ENCODE results near the gene CRELD2. TPM values are rescaled to one million over a fixed set of nuclear protein-coding genes. Genes with fewer than 3 reads are reported as not detected.

The CRELD2 gene
- total and polyA plus RNA-seq, 3 donors from 2014 or later: 57.9 to 64.2 (median 58.3) TPM

GRCh38 chr22:49892226-49892899, 26.1 kb upstream of the CRELD2 start:
- Histone ChIP-seq H3K36me3 (ENCODE audit: low read depth, missing control alignments) (no peaks in the 10 kb centered on the region), H3K9me3 (no peaks in the 10 kb centered on the region), H3K27me3 (no peaks in the 10 kb centered on the region), H3K4me1 (no peaks in the 10 kb centered on the region), H3K27ac (no peak overlapping the region), H3K4me3 (no peak overlapping the region)
- no peak for DNase-seq
- 93 to 95% methylated on average over 4 of the region's 4 CpGs for WGBS, 2 donors
- TF ChIP-seq, protein P1, sequence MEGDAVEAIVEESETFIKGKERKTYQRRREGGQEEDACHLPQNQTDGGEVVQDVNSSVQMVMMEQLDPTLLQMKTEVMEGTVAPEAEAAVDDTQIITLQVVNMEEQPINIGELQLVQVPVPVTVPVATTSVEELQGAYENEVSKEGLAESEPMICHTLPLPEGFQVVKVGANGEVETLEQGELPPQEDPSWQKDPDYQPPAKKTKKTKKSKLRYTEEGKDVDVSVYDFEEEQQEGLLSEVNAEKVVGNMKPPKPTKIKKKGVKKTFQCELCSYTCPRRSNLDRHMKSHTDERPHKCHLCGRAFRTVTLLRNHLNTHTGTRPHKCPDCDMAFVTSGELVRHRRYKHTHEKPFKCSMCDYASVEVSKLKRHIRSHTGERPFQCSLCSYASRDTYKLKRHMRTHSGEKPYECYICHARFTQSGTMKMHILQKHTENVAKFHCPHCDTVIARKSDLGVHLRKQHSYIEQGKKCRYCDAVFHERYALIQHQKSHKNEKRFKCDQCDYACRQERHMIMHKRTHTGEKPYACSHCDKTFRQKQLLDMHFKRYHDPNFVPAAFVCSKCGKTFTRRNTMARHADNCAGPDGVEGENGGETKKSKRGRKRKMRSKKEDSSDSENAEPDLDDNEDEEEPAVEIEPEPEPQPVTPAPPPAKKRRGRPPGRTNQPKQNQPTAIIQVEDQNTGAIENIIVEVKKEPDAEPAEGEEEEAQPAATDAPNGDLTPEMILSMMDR (IDR thresholded peaks at IDR 0.05): no peak
- no peak for TF ChIP-seq POLR2A (IDR thresholded peaks at IDR 0.05)
- intact Hi-C loops (cut with DNase I; ENCODE audit: low total_unique reads): no loop called here

DNA sequence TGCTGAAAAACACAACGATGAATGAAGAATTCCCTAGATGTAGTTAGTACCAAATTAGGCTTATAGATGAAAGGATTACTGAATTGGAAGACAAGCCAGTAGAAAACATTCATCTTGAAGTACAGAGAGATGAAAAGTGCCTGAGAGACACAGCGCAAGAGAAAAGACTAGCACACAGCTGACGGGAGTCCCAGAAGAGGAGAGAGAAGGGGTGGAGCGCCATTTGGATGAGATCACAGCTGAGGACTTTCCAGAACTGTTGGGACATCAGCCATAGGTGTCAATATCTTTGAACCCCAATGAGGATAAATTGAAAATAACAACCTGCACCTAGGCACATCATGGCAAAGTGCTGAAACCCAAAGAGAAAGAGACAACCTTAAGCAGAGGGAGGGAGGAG, 25.4 kb upstream of the CRELD2 start:
- Histone ChIP-seq H3K27me3 (no peaks in the 10 kb centered on the region), H3K4me3 (no peak overlapping the region), H3K27ac (no peak overlapping the region), H3K9me3 (no peaks in the 10 kb centered on the region), H3K4me1 (no peaks in the 10 kb centered on the region), H3K36me3 (ENCODE audit: low read depth, missing control alignments) (no peaks in the 10 kb centered on the region)
- no peak for TF ChIP-seq POLR2A (IDR thresholded peaks at IDR 0.05)
- TF ChIP-seq, protein P1 (IDR thresholded peaks at IDR 0.05): no peak
- 82 to 96% methylated on average over 4 of the region's 4 CpGs for WGBS, 2 donors
- DNase-seq: no peak
- intact Hi-C loops (cut with DNase I; ENCODE audit: low total_unique reads): no loop called here

DNA sequence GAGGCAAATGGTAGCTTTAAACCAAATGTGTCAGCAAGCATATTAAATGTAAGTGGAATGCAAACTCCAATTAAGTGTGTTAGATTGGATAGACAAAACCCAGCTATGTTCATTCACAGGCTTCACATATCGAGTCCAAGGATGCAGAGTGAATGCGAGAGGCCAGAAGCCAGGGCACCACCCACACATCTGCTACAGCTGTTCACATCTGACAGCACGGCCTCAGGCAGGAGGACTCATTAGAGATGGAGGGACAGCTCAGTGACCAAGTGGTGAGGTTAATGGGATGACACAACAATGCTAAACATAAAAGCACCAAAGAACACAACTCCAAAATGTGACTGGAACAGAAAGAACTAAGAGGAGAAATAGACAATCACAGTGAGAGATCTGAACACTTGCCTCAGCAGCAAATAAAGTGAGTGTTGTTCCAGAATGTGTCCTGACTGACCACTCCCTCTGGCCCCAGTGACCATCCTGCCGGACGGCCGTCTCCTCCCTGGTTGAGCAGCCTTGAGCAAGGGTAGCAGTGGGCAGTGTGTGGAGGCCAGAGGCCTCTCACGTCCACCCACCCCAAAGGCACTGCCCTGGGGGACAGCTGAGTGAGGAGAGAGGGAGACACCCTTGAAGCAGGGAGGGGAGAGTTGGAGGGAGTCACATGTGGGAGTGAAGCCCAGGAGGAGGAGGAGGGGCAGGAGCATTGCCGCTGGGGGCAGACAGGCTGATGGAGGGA, 23.9 kb upstream of the CRELD2 start:
- 81 to 85% methylated on average over 8 of the region's 8 CpGs for WGBS, 2 donors
- no peaks in the 10 kb centered on the region for H3K27me3 ChIP-seq

DNA sequence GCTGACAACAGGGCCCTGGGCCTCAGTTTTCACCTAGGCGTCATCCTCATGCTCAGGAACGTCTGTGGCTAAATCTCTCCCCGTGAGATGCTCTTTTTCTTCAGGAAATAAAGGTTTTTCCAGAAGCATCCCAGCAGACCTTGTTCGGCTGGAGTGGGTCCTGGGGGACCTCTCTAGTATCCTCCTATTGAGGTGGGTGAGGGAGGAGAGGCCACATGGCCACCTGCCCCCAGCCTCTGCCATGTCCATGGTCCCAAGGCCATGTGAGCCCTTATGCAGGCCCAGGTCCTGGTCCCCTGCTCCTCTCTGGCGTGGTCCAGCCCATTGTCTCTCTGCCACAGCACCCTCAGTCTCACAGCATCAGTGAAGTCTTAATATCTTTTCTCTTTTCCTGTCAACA, 22.2 kb upstream of the CRELD2 start:
- 94 to 95% methylated on average over 5 of the region's 5 CpGs for WGBS, 2 donors
- H3K36me3 ChIP-seq (ENCODE audit: low read depth, missing control alignments): no peaks in the 10 kb centered on the region

More for the DNA sequence above, 23.9 kb upstream of the CRELD2 start:
- H3K27ac ChIP-seq: no peak overlapping the region
- DNase-seq: no peak
- no peak overlapping the region for H3K4me3 ChIP-seq
- H3K36me3 ChIP-seq (ENCODE audit: low read depth, missing control alignments): no peaks in the 10 kb centered on the region
- no peaks in the 10 kb centered on the region for H3K4me1 ChIP-seq
- TF ChIP-seq, protein P1 (IDR thresholded peaks at IDR 0.05): no peak
- no peak for TF ChIP-seq POLR2A (IDR thresholded peaks at IDR 0.05)
- no peaks in the 10 kb centered on the region for H3K9me3 ChIP-seq
- intact Hi-C loops (cut with DNase I; ENCODE audit: low total_unique reads): no loop called here

More for the DNA sequence above, 22.2 kb upstream of the CRELD2 start:
- no peak for DNase-seq
- no peaks in the 10 kb centered on the region for H3K4me1 ChIP-seq
- H3K4me3 ChIP-seq: no peak overlapping the region
- H3K27ac ChIP-seq: no peak overlapping the region
- H3K27me3 ChIP-seq: no peaks in the 10 kb centered on the region
- intact Hi-C loops (cut with DNase I; ENCODE audit: low total_unique reads): no loop called here
- TF ChIP-seq, protein P1 (IDR thresholded peaks at IDR 0.05): no peak
- TF ChIP-seq POLR2A (IDR thresholded peaks at IDR 0.05): no peak
- H3K9me3 ChIP-seq: no peaks in the 10 kb centered on the region
